HG03097 (cell line): ENCODE results near the gene LDLRAD3.
"Not testable (repeated sequence)": the region's sequence is repeated elsewhere in the genome, so short reads cannot be mapped to it uniquely, and the experiment has no call there.

Experiments
- ATAC-seq: cut with Tn5 transposase; IDR thresholded peaks from one replicate; pipeline ENCODE4 v1.9.1; 2021; ENCODE audit not compliant: unreplicated experiment, low FRiP score

Gene LDLRAD3

GRCh38 chr11:36189735-36190134 is 245.9 kb downstream of the LDLRAD3 start:
- ATAC-seq = not testable (repeated sequence)

DNA sequence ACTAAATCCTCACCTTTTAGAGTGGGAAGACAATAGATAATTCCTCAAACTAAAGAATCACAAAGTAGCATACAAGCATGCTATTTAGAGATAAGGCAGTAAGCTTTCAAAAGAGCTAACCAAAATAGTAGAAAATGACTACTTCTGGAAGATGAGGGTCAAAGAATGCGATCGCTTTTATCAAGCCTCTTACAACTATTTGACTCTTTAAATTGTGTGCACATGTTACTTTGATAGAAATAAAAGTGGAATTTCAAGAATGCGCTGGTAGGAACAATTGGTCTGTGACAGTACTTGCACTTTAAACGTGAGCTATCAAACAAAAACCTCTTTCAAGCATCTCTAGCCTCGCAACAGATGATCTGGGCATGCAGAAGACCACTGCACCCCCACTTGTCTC is 248.1 kb downstream of the LDLRAD3 start:
- ATAC-seq = no peak

DNA sequence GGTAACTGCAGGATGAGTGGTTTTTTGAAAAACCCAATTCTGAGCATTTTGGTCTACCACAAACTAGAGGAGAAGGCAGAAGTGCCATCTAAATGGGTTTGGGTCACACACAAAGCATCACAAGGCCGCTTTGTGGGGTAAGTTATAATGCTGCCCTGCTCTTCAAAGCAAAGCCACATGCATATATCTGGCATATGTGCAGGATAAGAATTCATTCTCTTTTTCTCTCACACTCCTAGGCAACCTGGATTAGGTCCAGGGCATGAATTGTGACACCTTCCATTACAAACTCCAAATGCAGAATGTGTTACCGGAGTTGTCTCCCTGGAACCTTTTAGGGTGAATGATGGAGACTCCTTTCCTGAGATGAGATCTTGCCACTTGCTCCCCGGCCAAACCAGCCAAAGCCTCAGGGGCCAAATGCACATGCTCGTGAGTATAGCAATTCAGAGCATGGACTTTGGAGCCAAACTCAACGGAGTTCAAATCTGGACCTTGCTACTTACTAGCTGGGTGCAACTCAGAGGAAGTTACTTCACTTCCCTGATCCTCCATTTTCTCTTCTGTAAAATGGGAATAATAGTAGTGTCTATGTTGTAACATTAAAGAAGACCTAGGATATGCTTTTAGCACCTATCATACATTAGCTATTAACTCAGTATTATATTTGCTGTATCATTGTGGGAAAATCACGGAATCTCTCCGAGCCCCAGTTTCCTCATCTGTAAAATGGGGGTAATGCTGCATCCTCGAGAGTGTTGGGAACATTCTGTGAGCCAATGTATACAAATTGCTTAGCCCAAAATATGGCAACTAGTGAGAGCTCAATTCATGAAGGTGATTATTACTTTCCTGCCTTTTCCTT is 248.8 kb downstream of the LDLRAD3 start:
- no peak for ATAC-seq

- no peak for ATAC-seq
These were observed 249.4 kb downstream of the LDLRAD3 start for GRCh38 chr11:36193290-36193619.

DNA sequence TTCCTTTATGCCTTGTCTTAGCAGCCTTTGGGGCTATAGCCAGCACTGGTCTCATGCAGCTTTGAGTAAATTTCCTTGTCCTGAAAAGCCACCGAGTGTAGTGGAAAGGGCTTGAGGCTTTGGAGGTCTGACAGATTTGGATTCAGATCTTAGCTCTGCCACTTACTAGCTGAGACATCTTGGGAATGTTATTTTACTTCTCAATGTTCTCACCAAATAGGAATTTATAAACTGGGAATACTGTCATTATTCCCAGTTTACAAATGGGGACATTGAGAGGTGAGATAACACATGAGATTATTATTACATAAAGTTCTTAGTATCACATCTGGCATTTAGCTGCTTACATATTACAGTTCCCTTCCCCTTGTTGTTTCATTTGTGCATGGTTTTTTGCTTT is 249.9 kb downstream of the LDLRAD3 start:
- no peak for ATAC-seq

DNA sequence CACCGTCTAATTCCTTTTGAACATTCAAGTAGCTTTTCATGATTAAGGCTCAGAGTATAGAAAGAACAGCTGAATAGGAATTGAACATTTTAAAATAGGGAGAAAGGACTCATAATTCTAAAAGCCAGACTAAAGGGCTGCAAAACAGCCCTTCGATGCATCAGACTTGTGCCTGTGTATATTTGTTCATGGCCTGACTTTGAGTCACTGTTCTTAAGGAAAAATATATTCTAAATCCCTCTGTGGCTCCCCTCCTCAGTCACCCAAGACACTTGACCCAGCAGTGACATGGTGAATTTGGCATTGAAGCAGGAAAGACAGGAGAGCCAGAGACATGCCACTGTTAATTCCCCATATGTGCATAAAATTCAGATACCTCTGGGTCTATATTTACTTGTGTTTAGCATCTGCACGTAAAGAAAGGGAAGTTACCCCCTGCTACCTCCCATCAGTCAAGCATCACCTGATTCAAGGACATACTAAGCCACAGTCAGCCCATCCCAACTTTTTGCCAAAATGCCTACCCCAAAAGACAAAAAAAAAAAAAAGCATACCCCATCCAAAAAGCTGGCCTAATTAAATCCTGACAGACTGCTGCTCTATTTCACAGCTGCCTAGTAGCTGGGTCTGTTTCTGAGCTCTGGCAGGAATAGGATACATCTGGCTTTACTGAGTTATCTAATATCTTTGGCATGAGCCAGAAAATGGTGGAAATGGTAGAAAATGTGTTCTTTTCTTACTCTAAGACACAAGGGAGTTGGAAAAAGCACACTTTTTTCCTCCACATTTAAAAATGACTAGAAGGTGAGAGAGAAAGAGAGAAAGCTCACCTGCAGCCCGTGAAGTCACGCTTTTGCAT is 251.9 kb downstream of the LDLRAD3 start:
- ATAC-seq = no peak

DNA sequence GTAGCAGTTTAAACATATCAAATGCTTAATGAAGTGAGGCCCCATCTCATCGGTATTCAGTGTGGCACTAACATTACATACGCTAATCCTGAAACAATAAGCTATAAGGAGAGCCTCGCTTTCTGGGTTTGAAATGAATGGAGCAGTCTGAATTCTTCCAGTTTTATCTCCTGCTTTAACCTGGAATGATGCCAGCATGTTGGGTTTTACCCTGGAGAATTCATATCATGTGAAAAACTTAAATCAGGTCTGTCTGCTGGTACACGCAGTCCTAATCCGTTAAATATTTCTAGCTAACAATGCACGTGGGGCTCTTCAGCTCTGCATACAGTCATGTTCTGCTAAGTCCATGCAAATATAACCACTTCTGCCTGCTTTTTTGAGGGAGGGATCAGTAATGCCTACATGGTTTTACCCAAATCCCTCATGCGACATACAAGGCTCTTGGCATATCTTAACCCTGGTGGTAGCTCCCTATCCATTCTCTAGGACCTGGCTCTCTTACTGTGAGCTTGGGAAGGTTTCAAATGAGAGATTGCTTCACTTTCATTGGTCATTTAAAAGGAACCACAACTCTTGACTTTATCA is 252.6 kb downstream of the LDLRAD3 start:
- ATAC-seq = no peak

DNA sequence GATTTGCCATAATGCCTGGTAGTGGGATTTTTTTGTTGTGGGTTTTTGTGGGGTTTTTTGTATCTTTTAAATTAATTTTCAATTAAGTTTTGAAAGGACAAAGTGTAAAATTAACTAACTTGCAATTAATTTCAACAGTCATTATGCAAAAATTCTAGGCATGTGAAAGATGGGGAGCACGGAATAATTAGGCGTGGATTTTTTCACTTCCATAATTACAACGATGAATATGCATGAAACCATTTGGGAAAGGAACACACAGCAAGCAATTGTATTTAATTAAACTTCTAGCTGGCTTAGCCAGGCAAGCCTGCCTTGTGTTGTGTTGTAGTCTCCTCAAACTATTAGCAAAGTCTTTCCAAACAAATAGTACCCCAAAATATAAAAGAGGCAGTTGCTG is 257.5 kb downstream of the LDLRAD3 start:
- no peak for ATAC-seq

- ATAC-seq = no peak
These were observed 261.7 kb downstream of the LDLRAD3 start for GRCh38 chr11:36205536-36205935.

DNA sequence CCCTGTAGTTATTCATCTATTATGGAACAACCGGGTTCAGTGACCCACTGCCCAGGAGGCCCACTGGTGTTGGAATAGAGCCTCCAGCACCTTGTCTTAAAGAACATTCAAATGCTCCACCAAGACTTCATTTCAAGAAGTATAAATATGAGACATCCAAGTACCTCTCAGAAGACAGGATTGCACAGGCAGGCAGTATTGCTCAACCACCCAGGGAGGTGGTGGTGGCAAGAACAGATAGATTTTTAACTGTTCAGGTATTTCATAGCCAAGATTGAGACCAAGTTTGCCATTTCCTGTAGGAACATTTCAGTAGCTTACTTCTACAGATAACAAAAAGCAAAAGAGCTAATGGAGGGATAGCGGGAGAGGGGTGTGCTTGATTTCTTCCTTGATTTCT is 266.7 kb downstream of the LDLRAD3 start:
- no peak for ATAC-seq

DNA sequence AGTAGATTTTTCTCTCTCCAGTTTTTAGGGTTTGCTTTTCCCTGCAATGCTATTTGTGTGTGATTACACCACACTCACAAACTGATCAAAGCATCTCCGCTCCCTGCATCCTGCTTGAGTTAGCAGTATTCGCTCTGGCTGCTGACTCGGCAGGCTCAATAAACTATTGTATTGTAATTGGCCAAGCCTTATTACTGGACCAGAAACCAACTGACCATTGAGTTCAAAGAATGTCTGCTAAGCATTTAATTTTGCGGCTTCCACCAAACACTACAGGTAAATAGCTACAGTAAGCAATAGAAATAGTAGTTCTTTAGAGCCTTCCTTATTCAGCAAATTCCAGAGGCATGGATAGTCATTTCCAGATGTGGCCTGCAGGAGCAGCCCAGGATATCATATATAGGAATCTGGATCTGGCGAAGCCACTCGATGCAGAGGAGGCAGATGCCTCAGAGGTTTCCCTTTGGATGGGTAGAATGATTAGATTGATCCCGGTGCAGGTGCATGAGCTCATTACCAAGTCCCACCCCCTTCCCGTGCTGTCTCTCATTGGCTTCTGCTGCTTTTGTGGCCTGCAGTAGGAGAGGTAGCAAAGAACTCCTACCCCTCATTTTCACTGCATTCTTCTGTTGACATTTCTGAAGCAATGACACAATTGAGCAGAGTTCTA is 268.0 kb downstream of the LDLRAD3 start:
- no peak for ATAC-seq

- ATAC-seq = no peak
These were observed 268.9 kb downstream of the LDLRAD3 start for GRCh38 chr11:36212564-36213392.

DNA sequence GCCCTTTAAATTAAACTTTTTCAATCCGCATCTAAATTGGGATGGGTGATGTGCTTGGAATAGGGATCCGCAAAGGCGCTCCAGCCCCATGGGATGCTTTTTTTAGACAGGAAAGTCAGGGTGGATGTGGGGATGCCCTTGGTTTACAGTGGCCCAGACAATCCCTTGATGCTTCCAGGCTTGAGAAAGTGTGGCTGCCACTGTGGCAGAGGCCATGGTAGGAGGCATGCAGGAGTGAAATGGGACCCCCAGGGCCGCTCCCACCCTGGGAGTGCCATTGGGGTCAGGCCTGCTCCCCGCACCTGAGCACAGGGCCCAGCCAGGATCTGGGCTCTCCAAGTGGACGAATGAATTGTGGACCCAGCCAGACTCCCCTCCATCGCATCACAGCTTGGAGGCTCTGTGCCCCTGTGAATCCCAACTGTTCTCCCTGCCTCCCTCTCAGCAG is 269.6 kb downstream of the LDLRAD3 start:
- ATAC-seq = no peak

DNA sequence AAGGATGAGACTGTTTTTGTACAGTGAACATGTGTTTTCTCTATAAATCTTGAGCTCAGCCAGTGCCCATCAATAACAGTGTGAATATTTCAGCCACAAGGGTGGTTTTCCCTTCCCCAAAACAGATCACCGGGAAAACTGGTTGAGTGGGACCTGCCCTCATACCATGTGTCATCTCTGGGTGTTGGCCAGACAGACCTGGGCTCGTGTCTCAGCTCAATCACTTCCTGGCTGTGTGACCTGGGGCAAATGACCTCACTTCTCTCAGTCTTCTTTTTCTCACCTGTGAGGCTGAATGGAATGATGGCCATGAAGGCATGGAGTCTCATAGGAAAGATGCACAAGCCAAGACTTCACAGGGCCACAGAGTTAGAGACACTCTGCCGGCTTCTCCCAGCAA is 270.6 kb downstream of the LDLRAD3 start:
- ATAC-seq = no peak

- ATAC-seq = no peak
These were observed 271.3 kb downstream of the LDLRAD3 start for GRCh38 chr11:36214976-36215692.

DNA sequence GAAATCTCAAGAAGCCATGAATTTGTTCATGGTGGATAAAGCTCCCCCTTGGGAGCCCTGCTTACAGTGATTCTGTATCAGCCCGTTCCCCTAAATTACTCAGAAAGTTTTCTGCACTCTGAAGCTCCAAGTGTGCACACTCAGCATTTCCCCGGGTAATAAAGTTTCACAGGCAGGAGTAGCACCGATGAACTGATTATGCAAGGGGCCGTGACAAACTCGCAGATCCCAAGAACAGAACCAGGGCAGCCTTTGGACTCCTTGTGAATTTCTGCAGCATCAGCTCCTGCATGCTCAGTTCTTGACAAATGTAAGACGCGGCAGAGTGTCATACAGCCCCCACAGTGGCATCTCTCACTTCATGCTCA is 271.8 kb downstream of the LDLRAD3 start:
- no peak for ATAC-seq

- no peak for ATAC-seq
These were observed 272.3 kb downstream of the LDLRAD3 start for GRCh38 chr11:36216061-36216615.

- no peak for ATAC-seq
These were observed 274.5 kb downstream of the LDLRAD3 start for GRCh38 chr11:36218283-36218921.

DNA sequence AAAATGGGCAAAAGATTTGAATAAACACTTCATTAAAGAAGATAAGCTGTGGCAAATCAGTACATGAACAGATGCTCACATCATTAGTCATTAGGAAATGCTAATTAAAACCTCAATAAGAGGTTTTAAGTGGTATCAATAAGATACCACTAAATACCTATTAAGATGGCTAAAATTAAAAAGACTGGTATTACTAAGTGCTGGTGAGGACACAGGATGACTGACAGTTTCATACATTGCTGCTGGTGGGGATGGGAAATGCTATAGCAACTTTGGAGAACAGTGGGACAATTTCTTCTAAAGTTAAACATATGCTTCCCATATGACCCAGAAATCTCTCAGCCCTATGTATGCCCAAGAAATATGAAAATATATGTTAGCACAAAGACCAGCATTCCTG is 276.1 kb downstream of the LDLRAD3 start:
- ATAC-seq = no peak
